RPMI7951 (cell line): Measurements from ENCODE around the gene UNC45B. TPM values are rescaled to one million over a fixed set of nuclear protein-coding genes. Genes with fewer than 3 reads are reported as not detected.
A peak's percentile ranks its signal among the peaks of the same experiment; 100 is the strongest.
"Not testable (repeated sequence)": the region's sequence is repeated elsewhere in the genome, so short reads cannot be mapped to it uniquely, and the experiment has no call there.

Experiments used
- DNase-seq: peaks from one replicate; pipeline ENCODE4 v3.0.0-alpha.2; 2012; ENCODE audit warnings: low read depth
- total RNA-seq: library from RNA; depleted of rRNA; stranded (reverse); fragments of >200 nt; shearing (Covaris generic); gene quantifications from 2 replicates; pipeline ENCODE4 v1.2.3, GENCODE V29; 2014; rRNA removed

UNC45B gene, protein sequence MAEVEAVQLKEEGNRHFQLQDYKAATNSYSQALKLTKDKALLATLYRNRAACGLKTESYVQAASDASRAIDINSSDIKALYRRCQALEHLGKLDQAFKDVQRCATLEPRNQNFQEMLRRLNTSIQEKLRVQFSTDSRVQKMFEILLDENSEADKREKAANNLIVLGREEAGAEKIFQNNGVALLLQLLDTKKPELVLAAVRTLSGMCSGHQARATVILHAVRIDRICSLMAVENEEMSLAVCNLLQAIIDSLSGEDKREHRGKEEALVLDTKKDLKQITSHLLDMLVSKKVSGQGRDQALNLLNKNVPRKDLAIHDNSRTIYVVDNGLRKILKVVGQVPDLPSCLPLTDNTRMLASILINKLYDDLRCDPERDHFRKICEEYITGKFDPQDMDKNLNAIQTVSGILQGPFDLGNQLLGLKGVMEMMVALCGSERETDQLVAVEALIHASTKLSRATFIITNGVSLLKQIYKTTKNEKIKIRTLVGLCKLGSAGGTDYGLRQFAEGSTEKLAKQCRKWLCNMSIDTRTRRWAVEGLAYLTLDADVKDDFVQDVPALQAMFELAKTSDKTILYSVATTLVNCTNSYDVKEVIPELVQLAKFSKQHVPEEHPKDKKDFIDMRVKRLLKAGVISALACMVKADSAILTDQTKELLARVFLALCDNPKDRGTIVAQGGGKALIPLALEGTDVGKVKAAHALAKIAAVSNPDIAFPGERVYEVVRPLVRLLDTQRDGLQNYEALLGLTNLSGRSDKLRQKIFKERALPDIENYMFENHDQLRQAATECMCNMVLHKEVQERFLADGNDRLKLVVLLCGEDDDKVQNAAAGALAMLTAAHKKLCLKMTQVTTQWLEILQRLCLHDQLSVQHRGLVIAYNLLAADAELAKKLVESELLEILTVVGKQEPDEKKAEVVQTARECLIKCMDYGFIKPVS
- total RNA-seq, result not detected in 2 replicates

GRCh38 chr17:35147375-35147905, at the start of gene UNC45B:
Gene UNC45B, plus strand, starts transcription at chr17:35147817. Its CDS starts 447 bp downstream, at chr17:35148264.
- no peak for DNase-seq

- DNase-seq, result no peak
Measured at GRCh38 chr17:35099908-35100307, 47.7 kb upstream of the UNC45B start.

DNA sequence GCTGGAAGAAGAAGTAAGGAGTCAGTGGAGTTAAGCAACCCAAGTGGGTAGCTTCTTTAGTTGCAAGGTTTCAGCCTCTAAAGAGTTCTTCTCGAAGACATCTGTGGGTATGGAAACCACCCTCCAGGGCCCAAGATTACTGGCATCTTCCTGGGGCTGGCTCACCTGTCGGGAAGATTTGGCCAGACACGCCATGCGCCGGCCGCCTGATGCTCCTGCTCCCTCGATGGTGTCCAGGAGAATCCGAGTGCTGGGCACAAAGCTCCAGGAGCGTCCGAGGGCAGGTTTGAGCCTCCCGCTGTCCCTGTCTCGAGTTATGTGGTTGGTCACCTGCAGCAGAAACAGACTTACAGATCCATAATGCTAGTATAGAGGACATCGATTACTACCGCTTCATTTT, 46.6 kb upstream of the UNC45B start:
- DNase-seq, result no peak

DNA sequence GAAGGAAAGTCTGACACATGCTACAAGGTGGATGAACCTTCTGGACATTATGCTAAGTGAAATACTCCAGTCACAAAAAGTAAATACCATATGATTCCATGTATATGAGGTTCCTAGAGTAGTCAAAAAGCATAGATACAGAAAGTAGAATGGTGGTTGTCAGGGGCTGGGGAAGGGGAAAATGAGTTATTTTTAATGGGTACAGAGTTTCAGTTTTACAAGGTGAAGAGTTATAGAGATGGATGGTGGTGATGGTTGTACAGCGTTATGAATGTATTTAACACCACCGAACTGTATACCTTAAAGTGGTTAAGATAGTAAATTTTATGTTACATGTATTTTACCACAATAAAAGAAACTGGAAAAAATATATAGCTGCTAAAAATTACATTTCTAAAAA, 45.9 kb upstream of the UNC45B start:
- DNase-seq, result no peak

GRCh38 chr17:35103271-35103670, 44.3 kb upstream of the UNC45B start:
- no peak for DNase-seq

DNA sequence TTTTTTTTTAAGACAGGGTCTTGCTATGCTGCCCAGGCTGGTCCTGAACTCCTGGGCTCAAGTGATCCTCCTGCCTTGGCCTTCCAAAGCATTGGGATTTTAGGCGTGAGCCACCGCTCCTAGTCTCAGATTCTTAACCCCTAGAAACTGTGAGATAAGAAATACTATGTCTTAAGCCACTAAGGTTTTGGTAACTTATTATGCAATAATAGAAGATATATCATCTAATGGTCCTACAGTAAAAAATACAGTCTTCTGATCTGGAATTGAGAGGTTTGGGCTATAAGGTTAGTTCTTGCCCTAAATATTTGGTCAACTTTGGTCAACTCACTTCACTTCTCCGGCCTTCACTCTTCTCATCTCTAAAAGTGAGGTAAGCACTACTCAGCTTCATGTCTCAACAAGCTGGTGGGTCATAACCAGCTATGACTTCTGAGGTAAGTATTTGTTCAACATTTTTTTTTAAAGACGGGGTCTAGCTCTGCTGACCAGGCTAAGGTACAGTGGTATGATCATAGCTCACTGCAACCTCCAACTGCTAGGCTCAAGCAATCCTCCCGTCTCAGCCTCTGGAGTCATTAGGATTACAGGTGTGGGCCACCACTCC, 42.7 kb upstream of the UNC45B start:
- DNase-seq, result no peak

- not testable (repeated sequence) for DNase-seq
Measured at GRCh38 chr17:35110791-35111190, 36.8 kb upstream of the UNC45B start.

GRCh38 chr17:35116845-35117244, 30.8 kb upstream of the UNC45B start:
- DNase-seq, result no peak

DNA sequence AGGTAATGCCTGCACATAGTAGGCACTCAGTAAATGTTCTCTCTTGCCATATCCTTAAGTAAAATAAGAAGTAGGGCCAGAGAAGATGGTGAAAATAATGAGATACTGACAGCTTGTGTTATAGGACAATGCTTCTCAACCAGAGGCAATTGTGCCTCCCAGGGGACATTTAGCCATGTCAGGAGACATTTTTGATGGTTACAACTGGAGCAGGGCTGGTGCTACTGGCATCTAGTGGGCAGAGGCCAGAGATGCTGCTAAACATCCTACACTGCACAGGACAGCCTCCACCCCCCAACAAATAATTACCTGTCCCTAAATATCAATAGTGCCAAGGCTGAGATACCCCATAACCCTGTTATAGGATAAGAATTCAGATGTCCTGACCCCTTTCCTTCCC, 29.6 kb upstream of the UNC45B start:
- DNase-seq, result peak; percentile 51

- DNase-seq, result peak; percentile 56
Measured at GRCh38 chr17:35119370-35120165, 28.0 kb upstream of the UNC45B start, which contains the start of gene RAD51D. Gene RAD51D, minus strand, starts transcription at chr17:35119860. Its CDS starts 247 bp downstream, at chr17:35119613.

GRCh38 chr17:35121315-35121714, 26.3 kb upstream of the UNC45B start, which contains the start of gene FNDC8:
Gene FNDC8, plus strand, starts transcription at chr17:35121615. Its CDS starts 79 bp downstream, at chr17:35121694.
- DNase-seq, result no peak

- no peak for DNase-seq
Measured at GRCh38 chr17:35127751-35128514, 19.7 kb upstream of the UNC45B start.

DNA sequence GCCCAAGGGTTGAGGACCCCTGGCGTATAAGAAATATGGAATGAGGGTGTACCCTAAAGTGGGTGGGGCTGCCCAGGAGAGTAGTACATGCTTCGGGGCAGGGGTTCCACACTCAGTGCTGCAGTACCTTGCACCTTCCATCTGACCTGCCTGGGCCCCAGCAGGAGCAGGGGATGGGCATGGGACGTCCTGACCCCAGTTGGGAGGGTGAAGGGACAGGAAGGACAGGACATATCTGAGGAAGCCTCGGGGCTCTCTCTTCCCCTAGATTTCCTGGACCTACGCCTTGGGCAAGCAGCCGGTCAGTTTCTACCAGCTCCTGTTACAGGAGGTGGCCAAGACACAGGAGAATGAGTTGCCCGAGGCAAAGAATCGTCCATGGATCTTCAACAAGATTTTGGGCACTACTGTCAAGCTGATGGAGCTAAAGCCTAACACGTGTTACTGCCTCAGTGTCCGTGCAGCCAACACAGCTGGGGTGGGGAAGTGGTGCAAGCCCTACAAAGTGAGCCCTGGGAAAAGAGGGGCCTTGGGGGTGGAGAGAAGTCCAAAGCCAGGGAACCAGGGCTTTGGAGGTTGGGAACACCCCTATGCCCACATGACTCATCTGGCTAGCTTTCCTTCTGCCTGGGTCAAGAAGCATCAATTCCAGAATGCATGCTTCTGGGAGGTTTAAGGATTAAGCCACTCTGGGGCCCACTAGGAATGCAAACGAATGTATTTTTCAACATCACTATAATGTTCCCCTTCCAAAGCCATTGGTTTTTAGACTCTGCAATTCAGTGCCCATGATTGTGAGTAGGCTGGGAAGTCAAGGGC, 18.3 kb upstream of the UNC45B start:
- peak; percentile 40 for DNase-seq

DNA sequence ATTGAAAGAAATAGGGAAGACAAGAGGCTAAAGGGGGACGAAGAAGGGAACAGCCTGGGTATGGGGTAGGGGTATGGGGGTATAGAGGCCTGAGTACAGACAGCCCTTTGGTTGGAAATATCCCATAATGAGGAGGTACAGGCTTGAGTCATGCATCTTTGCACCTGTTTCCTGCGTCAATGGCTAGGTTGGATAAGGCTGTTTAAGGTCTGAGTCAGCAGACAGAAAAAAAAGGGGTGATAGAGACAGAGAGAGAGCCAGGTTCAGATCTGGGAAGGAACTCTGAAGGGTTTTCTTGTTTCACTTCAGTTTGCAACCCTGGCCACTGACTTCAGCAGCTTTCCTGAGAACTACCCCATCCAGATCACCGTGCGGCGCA, 17.7 kb upstream of the UNC45B start:
- DNase-seq, result no peak

DNA sequence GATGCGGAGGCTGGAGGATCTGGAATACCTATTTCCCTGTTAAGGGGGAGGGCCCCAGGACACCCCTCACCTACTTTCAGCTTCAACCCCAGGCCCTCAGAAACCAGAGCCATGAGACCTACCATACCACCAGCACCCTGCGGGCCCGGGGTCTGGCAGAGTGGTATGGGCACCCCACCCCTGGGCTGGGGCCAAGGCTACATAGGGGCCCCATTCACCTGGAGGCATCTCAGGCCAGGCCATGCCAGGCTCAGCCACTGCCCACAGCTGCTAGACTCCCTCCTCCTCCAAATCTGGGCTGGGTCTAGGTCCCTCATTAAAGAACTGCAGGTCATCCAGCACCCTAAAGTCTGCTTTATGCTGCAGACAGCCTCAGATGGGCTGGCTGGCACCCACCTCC, 17.2 kb upstream of the UNC45B start:
- no peak for DNase-seq

- no peak for DNase-seq
Measured at GRCh38 chr17:35132099-35132498, 15.5 kb upstream of the UNC45B start.

GRCh38 chr17:35132816-35133550, 14.6 kb upstream of the UNC45B start:
- no peak for DNase-seq

DNA sequence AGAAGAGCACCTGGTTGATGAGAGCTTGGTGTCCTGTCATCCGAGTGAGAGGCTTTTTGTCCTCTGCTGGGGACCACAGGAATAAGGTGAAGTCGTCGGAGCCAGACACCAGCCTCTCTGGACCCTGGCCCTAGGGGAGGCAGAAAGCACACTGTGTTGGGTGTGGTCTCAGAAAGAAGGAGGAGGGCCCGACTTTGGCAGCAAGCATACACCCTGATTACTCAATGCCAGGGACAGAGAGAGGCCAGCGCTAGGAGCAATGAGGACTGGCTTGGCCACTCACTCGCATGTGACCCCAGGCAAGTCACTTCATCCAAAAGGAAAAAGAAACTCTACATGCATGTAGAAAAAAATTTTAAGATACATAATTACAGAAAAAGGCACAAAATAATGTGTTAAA, 12.3 kb upstream of the UNC45B start:
- no peak for DNase-seq

- no peak for DNase-seq
Measured at GRCh38 chr17:35138218-35138617, 9.4 kb upstream of the UNC45B start.
